GM18519 (cell line): ENCODE results near the gene PROM1.

Experiments
- ATAC-seq: cut with Tn5 transposase; IDR thresholded peaks from one replicate; pipeline ENCODE4 v1.9.1; 2021; ENCODE audit warnings: mild to moderate bottlenecking, moderate library complexity; ENCODE audit not compliant: unreplicated experiment, low FRiP score

Gene PROM1

GRCh38 chr4:16083241-16084191 is at the start of gene PROM1:
Gene PROM1 (minus strand): TSS chr4:16084023. CDS start chr4:16075906, 8,117 bp downstream.
- no peak for ATAC-seq

GRCh38 chr4:16133406-16133805 is 49.6 kb upstream of the PROM1 start:
- no peak for ATAC-seq

GRCh38 chr4:16131293-16131692 is 47.5 kb upstream of the PROM1 start:
- no peak for ATAC-seq

GRCh38 chr4:16129336-16129735 is 45.5 kb upstream of the PROM1 start:
- no peak for ATAC-seq

GRCh38 chr4:16126714-16127113 is 42.9 kb upstream of the PROM1 start:
- ATAC-seq, result no peak

- no peak for ATAC-seq
Observed at GRCh38 chr4:16125571-16126445, 42.0 kb upstream of the PROM1 start.

GRCh38 chr4:16124232-16124631 is 40.4 kb upstream of the PROM1 start:
- ATAC-seq, result no peak

- ATAC-seq, result no peak
Observed at GRCh38 chr4:16123356-16124084, 39.7 kb upstream of the PROM1 start.

GRCh38 chr4:16122784-16123183 is 39.0 kb upstream of the PROM1 start:
- no peak for ATAC-seq

GRCh38 chr4:16122308-16122711 is 38.5 kb upstream of the PROM1 start:
- no peak for ATAC-seq

- ATAC-seq, result no peak
Observed at GRCh38 chr4:16120720-16121119, 36.9 kb upstream of the PROM1 start.

GRCh38 chr4:16119981-16120380 is 36.2 kb upstream of the PROM1 start:
- no peak for ATAC-seq

- ATAC-seq, result no peak
Observed at GRCh38 chr4:16118090-16118489, 34.3 kb upstream of the PROM1 start.

GRCh38 chr4:16117164-16117563 is 33.3 kb upstream of the PROM1 start:
- no peak for ATAC-seq

GRCh38 chr4:16116493-16116990 is 32.7 kb upstream of the PROM1 start:
- ATAC-seq, result no peak

GRCh38 chr4:16116019-16116418 is 32.2 kb upstream of the PROM1 start:
- ATAC-seq, result no peak

GRCh38 chr4:16114546-16114945 is 30.7 kb upstream of the PROM1 start:
- no peak for ATAC-seq

- ATAC-seq, result no peak
Observed at GRCh38 chr4:16113741-16114140, 29.9 kb upstream of the PROM1 start.

- no peak for ATAC-seq
Observed at GRCh38 chr4:16111533-16111932, 27.7 kb upstream of the PROM1 start.

- ATAC-seq, result no peak
Observed at GRCh38 chr4:16110661-16111290, 27.0 kb upstream of the PROM1 start.
